GM19438 (cell line): ENCODE data around the gene GTF3C1.
A peak's percentile ranks its signal among the peaks of the same experiment; 100 is the strongest.
"Not testable (repeated sequence)": the region's sequence is repeated elsewhere in the genome, so short reads cannot be mapped to it uniquely, and the experiment has no call there.

Experiments
- ATAC-seq: cut with Tn5 transposase; IDR thresholded peaks from one replicate; pipeline ENCODE4 v1.9.1; 2021; ENCODE audit warnings: low read depth; ENCODE audit not compliant: unreplicated experiment

The GTF3C1 gene

DNA sequence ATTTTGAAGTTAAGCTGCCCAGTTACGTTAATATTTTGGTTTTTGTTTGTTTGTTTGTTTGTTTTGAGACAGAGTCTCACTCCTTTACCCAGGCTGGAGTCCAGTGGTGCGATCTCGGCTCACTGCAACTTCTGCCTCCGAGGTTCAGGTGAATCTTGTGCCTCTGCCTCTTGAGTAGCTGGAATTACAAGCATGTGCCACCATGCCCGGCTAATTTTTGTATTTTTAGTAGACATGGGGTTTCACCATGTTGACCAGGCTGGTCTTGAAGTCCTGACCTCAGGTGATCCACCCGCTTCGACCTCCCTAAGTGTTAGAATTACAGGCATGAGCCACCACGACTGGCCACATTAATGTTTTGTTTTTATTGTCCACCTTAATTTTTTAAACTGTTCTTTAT is 21.3 kb upstream of the GTF3C1 start:
- ATAC-seq, result not testable (repeated sequence)

DNA sequence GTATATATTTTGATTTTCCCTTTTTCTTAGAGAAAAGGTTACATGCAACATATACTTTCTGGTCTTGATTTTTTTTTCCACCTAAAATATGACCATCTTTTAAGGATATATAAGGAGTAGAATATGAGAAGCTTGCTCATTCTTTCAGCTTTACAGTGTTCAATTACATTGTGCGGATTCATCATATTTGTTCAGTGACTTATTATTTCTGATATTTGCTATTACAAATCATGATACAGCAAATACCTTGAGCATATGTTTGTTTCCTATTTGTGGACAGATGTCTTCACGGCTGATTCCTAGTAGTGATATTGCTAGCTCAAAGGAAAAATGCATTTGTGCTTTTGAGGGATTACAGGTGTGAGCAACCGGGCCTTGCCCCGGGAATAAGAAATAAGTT is 18.4 kb upstream of the GTF3C1 start:
- ATAC-seq, result no peak

DNA sequence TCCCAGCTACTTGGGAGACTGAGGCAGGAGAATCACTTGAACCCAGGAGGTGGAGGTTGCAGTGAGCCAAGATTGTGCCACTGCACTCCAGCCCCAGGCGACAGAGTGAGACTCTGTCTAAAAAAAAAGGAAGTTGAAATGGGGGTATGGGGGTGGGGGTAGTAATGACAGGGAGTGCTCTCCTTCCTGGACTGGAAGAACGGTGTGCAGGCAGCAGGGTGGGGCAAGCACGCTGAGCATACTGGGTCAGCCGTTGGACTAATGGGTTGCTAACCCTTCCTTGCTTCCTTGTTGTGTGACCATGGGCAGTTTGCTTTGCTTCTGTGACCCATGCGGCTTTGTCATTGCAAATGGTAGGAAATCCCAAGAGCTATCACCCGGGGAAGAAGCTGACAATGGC is 16.7 kb upstream of the GTF3C1 start:
- no peak for ATAC-seq

DNA sequence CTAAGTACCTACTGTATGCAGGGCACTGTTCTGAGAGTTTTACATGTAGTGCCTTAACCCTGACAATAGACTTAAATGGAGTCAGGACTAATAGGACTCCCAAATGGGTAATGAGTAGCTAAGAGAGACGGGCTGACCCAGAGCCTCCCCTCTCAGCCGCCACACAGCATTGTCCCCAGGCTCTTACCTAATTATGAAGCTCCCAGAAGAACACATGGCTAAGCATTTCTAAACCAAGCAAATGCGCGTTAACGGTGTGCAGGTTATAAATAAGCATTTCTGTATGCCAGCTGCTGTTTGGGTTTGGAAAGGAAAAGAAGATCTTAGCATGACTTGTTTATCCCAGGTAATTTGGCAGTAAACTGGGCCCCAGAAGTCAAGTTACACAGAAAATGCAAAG is 14.5 kb upstream of the GTF3C1 start:
- ATAC-seq, result no peak

DNA sequence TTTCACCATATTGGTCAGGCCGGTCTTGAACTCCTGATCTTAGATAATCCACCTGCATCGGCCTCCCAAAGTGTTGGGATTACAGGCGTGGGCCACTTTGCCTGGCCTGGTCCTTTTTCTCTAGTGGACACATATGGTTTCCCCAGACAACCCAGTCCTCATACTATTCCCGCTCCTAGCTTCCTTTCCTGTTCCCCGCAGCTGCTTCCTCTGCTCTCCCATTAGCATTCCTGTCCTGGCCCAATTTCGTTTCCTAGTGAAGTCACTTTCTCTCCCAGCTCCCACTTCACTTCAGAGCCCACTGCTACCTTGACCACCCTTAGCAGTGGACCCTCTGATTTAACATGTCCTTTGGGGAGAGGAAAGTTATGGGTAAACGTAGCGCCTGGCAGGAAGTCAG is 11.5 kb upstream of the GTF3C1 start:
- no peak for ATAC-seq

DNA sequence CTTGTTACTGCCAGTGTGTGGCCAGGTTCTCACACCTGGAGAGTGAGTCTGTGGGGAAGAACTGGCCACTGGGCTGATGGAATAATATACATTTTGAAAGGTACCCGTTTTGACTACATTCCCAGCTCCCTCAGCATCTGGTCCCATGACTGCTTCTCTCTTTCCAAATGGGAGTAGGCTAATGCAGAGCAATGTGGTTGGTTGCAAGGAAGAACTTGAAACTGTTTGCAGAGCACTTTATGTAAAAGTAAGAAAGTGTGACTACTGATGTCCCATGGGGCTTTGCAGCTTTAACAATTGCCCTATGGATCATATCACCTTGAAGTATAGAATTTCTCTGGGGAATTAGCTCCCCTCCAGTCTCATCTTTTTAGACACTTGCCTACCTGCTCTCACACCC is 9.2 kb upstream of the GTF3C1 start:
- no peak for ATAC-seq

DNA sequence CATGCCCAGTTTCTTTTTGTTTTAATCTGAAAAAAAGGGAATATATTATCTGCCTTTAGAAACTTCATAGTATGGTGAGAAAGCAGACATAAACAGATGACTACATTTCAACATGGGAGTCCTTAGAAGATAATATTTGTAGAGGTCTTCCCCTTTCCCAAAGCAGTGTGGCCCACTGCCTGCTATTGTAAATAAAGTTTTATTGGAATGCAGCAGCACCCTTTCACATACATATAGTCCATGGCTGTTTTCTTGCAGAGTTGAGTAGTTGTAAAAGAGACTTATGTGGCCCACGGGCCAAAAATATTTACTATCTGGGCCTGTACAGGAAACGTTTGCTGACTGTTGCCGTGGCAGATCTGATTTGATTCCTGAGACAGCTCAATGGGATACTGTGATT is 8.7 kb upstream of the GTF3C1 start:
- ATAC-seq, result no peak

DNA sequence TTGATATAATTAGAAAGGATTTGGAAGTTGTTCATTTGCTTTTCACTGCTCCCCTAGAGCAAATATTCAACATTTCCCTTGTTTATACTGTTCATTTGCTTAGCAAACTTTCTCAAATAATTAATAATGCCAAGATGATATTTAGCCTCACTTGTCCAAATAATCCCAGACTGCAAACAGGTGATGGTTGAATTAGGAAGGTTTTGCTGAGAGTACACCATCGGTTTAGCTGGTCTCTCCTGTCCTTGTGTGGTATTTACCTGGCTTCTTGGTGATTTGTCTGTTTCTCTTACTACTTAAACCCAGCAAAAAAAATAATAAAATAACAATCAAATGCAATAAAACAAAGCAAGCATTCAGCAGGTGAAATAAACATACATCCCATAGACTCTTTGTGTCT is 6.8 kb upstream of the GTF3C1 start:
- ATAC-seq, result no peak

DNA sequence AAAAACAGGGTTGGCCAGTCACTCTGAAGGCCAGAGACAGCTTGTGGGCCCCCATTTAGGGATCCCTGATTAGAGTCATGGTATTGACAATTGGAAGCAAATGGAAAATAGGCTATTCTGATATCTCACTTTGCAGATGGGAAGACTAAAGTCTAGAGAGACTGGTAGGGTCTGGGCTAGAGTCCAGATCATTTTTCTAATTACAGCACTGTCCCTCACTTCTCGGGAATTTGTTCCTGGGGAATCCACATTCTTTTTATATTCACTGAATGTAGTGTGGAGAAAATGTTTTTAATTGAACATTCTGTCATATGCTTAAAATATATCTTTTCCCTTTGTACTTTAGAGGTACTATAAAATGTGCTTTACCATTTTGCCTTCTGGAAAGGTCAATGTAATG is 1.3 kb upstream of the GTF3C1 start:
- ATAC-seq, result no peak

DNA sequence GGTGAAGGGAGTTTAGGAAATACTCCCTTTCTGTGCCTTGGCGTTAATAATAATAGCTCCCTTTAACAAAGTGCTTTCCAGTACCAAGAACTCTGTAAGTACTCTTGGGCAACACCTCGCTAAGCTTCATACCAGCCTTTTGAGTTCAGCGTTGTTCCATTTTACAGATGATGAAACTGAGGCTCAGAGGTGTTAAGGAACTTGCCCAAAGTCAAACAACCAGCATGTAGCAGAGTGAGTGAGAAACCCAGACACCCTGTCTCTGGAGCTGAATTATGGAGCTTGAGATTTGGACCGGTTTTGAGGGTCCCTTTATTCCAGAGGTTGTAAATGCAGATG is 838 bp upstream of the GTF3C1 start:
- ATAC-seq, result no peak

DNA sequence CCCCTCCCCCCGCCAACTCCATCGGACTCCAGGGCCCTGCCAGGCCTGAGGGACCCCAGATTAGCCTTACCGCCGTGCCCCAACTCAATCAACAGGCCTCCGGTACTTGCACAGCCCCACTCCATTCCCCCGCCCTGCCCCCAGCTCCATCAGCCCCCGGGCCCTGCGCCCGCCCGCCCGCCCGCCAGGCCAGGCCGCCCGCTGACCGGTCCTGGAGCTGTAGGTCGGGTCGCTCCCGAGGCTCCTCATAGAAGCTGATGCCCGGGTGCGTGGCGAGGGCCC is 308 bp downstream of the GTF3C1 start:
- ATAC-seq, result peak; percentile 29

DNA sequence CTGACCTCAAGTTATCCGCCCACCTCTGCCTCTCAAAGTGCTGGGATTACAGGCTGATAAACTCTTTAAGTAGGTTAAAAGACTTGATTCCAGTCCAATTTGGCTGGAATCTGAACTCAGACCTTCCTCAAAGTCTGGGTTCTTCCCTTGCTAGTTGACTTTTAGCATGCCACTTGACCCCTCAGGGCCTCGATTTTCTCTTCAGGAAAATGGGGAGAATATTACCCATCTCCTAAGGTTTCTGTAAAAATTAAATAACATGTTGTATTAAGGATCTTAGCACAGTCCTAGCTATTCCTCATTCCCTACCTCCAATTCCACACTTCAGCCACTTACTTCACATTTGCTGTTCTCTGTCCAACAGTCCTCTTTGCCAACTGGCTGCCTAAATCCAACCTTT is 1.9 kb downstream of the GTF3C1 start:
- no peak for ATAC-seq

DNA sequence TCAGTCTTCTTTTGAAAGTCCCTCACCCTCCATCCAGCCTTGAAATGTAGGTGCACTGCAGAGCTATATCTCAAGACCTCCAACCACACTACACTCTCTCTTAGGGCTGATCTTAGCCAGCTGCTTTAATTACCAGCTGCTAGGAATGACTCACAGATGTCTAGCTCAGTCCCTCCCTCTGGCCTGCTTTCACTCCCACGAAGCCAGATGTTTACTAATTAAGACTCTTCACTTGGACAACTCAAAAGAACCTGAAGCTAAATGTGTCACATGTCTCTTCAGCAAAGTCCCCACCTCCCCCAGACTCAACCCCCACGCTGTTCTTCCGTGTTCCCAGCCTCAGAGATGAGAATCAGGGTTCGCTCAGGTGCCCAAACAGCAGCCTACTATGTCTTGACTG is 2.6 kb downstream of the GTF3C1 start:
- no peak for ATAC-seq

DNA sequence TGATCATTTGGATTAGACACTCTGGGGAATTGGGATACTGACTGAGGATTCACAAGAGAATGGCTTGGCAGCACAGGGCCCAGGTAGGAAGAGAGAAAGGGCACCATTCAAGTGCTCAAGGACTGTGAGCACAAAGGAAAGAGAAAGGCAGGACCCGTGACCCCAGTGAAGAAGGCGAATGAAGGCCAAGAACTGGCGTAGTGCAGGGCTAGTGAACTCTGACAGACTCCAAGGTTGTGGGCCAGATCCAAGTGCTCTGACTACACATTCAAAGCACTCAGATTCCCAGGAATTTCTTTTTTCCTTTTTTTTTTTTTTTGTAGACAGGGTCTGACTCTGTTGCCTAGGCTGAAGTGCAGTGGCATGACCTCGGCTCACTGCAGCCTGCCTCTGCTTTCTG is 5.0 kb downstream of the GTF3C1 start:
- no peak for ATAC-seq

DNA sequence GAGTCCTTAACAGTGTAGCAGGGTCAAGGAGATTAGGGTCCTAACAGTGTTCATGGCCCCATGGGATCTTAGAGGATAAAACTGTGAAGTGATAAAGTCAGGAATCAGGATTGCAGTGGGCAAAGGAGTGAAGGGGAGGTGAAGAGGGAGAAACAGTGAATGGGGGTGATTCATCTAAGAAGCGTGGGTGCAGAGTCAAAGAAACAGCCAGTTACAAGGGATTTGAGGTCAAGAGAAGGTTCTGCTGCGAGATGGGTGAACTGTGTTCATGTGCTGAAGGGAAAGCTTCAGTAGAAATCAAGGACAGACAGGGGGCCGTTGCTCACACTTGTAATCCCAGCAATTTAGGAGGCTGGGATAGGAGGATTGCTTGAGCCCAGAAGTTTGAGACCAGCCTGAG is 5.9 kb downstream of the GTF3C1 start:
- ATAC-seq, result no peak

DNA sequence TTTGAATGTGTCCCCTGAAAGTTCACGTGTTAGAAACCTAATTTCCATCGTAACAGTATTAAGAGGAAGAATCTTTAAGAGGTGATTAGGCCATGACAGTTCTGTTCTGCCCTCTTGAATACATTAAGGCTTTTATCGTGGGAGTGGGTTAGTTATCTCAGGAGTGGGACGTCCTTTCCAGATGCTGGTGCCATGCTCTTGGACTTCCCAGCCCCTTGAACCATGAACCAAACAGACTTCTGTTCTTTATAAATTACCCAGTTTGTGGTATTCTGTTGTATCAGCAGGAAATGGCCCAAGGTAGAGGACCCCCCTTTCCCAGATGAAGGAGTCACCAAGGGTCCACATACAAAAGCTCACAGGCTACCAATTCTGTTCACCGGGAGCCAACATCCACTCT is 10.1 kb downstream of the GTF3C1 start:
- ATAC-seq, result no peak

DNA sequence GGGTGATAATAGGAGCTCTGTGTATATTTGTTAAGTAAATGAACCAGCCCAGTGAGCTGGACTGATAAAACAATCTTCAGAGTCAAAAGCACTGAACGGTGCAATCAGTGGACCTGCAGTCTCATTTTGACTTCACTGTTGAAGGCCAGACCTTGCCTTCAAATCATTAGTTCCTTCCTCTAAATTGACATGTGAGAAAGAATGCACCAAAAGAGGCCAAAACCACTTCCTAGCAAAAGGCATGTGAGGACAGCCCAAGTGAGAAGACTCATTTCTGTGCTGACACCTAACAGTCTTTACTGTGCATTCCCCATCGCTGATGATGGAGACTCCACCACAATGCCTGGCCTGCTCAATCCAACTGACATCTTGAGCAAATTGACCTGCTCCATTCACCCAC is 10.6 kb downstream of the GTF3C1 start:
- ATAC-seq, result no peak

DNA sequence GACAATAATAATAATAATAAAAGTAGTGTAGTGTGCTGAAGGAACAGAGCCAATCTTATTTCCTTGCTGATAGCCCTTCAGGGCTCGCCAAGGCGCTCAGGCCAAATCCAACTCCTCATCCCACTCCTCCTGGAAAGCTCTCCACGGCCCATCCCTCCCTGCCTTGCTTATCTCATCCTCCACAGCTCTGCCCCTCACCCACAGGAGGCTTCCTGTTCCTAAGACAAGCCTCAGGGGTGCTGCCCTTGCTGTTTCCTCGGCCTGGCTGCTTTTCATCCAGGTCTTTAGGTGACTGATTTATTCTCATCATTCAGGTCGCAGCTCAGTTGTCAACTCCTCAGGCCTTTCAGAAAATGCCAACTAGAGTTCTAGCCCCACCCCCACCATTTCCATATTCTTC is 11.2 kb downstream of the GTF3C1 start:
- no peak for ATAC-seq

DNA sequence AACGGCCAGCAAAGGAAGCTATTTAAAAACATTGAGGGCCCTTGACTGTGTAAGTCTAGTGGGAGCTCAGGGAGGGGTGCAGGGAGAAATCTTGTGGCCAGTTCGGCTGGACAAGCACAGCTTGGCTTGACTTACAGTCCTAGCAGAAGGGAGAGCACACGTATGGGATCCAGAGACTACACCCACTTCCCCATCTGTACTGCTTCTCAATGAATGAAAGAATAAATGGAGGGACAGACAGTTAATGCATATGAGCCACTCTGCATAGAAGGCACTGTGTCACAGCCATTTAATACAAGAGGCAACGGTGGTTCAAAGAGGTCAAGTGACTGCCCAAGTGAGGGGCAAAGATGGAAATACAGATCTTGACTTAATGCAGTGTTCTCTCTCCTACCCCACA is 15.5 kb downstream of the GTF3C1 start:
- ATAC-seq, result no peak

DNA sequence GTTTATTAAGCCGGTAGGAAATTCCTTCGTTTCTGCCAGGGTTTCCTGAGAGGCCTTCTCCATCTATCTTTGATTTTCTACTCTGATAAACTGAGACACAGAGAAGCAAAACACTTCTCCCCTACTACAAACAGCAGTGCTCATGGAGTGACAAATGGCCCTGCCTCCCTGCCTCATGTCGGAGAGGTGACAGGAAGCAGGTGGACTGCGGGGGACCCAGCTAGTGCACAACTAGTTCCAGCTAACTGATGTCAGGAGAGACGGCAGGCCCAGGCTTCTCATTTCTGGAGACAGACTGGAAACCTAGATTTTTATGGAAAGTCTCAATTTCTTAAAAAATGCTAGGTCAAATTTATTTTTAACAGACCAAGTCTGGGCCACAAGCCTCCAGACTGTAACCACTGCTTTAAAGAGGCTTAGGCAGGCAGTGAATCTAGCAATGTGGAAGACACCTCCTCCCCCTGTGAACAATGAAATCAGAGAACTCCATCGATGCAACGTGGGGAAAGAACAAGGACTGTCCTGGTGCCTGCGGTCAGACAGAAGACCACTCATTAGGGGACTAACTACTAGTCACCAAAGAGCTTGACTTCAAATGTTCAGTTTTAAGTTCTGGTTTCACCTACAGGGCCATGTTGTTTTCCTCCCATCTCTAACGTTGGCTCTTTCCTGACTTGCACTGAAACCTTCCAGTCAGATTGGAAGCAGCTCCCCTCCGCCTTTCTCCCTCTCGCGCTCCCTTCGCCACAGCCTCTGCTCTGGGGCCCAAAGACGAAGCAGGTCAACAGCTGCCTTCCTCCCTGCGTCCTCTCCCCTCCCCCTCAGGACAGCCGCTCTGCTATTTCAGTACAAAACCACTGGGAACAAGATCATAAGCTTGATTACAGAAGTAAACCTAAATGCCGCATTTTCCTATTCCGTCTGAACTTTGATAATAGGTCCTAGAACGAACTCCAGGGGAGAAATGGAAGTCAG is 17.6 kb downstream of the GTF3C1 start:
- ATAC-seq, result no peak

DNA sequence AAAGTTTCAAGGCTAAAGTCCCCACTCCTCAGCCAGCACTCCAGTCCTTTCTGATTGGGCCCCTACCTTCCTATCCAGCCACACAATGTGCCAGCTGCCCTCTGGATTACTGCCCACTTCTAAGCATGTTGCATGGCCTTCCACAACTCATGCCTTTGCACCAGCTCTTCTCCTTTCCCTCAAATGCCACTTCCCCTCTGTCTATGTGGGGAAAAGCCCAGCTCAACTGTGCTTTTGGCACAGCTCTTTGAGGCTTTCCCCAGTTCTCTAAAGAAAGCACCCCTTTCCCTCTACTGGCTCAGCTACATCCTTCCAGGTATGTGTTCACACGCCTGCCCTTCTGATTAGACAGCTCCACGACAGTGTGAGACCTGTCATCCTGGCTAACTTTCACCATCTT is 18.5 kb downstream of the GTF3C1 start:
- ATAC-seq, result no peak

DNA sequence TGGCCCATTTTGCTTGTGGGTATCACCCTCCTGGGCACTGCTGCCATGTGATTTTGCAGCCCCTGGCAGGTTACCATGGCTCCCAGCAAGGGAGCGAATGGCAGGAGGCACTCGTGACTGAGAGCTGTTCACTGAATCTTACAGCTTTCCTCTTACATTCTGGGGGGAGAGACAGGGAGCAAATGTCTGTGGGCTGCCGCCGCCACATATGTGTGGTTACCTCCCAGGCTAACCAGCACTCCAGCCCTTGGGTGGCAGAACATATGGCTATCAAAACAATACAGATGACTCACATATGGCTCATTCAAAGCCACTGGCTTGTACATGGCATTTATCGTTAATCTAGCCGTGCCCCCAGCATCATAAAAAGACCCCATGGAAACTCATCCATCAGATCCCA is 19.8 kb downstream of the GTF3C1 start:
- ATAC-seq, result no peak

DNA sequence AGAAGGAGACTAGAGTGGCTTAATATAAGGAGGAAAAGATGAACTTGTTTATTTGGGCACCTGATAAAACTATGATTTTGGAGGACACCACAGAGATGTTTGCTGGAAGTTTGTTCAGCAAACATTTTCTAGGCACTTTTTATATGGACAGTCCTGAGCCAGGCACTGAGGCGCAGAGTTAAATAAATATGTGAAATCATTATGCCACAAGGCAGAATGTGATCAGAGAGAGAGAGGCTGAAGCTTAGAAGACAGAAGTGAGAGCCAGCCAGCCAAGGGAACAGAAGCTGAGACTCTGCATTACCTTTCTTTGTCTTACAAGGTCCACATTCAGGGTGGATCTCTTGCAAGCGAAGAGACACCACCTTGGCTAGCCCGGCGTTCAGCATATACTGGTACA is 21.4 kb downstream of the GTF3C1 start:
- ATAC-seq, result no peak
